NCI-H2196 (cell line): ENCODE data around the gene PDCD1.

Source experiments
- DNase-seq: peaks from one replicate; lab custom pipeline; 2025; ENCODE audit not compliant: unreplicated experiment; lab: John Stamatoyannopoulos, UW

PDCD1 gene

GRCh38 chr2:241865957-241866789, 7.5 kb upstream of the PDCD1 start:
- DNase-seq = no peak

- DNase-seq = no peak
Observed at GRCh38 chr2:241865416-241865956, 6.8 kb upstream of the PDCD1 start.

- DNase-seq = no peak
Observed at GRCh38 chr2:241864850-241865213, 6.1 kb upstream of the PDCD1 start.

GRCh38 chr2:241864168-241864849, 5.6 kb upstream of the PDCD1 start:
- no peak for DNase-seq

- DNase-seq = no peak
Observed at GRCh38 chr2:241863536-241863954, 4.9 kb upstream of the PDCD1 start.

- DNase-seq = no peak
Observed at GRCh38 chr2:241862775-241863535, 4.3 kb upstream of the PDCD1 start.

GRCh38 chr2:241862093-241862492, 3.4 kb upstream of the PDCD1 start:
- no peak for DNase-seq

- no peak for DNase-seq
Observed at GRCh38 chr2:241861264-241861663, 2.6 kb upstream of the PDCD1 start.

- no peak for DNase-seq
Observed at GRCh38 chr2:241860184-241861078, 1.7 kb upstream of the PDCD1 start.

GRCh38 chr2:241859436-241860183, 916 bp upstream of the PDCD1 start:
- no peak for DNase-seq

- DNase-seq = no peak
Observed at GRCh38 chr2:241859017-241859435, 332 bp upstream of the PDCD1 start.

- DNase-seq = no peak
Observed at GRCh38 chr2:241857572-241858121, 1.0 kb downstream of the PDCD1 start.

- DNase-seq = no peak
Observed at GRCh38 chr2:241857041-241857541, 1.6 kb downstream of the PDCD1 start.

GRCh38 chr2:241855888-241856422, 2.7 kb downstream of the PDCD1 start:
- no peak for DNase-seq

- DNase-seq = no peak
Observed at GRCh38 chr2:241855245-241855887, 3.3 kb downstream of the PDCD1 start.

GRCh38 chr2:241854342-241855244, 4.1 kb downstream of the PDCD1 start:
- DNase-seq = no peak

- DNase-seq = no peak
Observed at GRCh38 chr2:241853651-241854341, 4.9 kb downstream of the PDCD1 start.
